Left ventricle myocardium inferior (tissue), 1 donor: Measurements from ENCODE around the gene PLD5. TPM values are rescaled to one million over a fixed set of nuclear protein-coding genes. Genes with fewer than 3 reads are reported as not detected.

ENCODE experiments used
- DNase-seq: peaks from one replicate; pipeline ENCODE4 v3.0.0-alpha.2; 2020
- H3K27ac ChIP-seq: fragments of 200-600 bp; replicated peaks from 2 replicates; pipeline ENCODE4 v1.8.0; 2021
- H3K27me3 ChIP-seq: fragments of 200-600 bp; 2 replicates; pipeline ENCODE4 v1.8.0; 2021; ENCODE audit warnings: low read depth
- H3K36me3 ChIP-seq: fragments of 200-600 bp; 2 replicates; pipeline ENCODE4 v1.8.0; 2021
- H3K4me1 ChIP-seq: fragments of 200-600 bp; 2 replicates; pipeline ENCODE4 v1.8.0; 2021
- H3K4me3 ChIP-seq: fragments of 200-600 bp; 2 replicates; pipeline ENCODE4 v1.8.0; 2021; ENCODE audit warnings: mild to moderate bottlenecking, moderate library complexity
- H3K9me3 ChIP-seq: fragments of 200-600 bp; replicated peaks from 2 replicates; pipeline ENCODE4 v1.8.0; 2021
- CTCF ChIP-seq: fragments of 200-600 bp; IDR thresholded peaks from 2 replicates; pipeline ENCODE4 v1.8.0; 2021; ENCODE audit warnings: antibody characterized with exemption, mild to moderate bottlenecking, borderline replicate concordance
- intact Hi-C: fragments of 100-400 bp; cut with micrococcal nuclease; formaldehyde crosslinking; loops from one replicate; pipeline ENCODE4 v1.11.0; 2022
- total RNA-seq: library from RNA; stranded (reverse); fragmentation: NEBNext Ultra II Directional; extraction: Animal tissue kit (Norgen Biotek cat#: 25700); gene quantifications from one replicate; pipeline ENCODE4 v1.2.1, GENCODE V29; 2021
- donor health status: DM: no; HTN: yes; CAD: no; lungs with severe emphysema.

PLD5 gene
- total RNA-seq, 1 donor from 2014 or later = 0.11 TPM

- Histone ChIP-seq H3K27ac (no peak overlapping the region), H3K9me3 (peaks cover 6% of the 10 kb centered on the region), H3K27me3 (peaks cover 4% of the 10 kb centered on the region), H3K4me1 (peaks cover 5% of the 10 kb centered on the region), H3K4me3 (no peak overlapping the region), H3K36me3 (no peaks in the 10 kb centered on the region)
- TF ChIP-seq CTCF = no peak
- intact Hi-C loops = no loop called here
- no peak for DNase-seq
These were observed 283.8 kb downstream of the PLD5 start for GRCh38 chr1:242240691-242241090.

- no peak for TF ChIP-seq CTCF
- no peak for DNase-seq
- Histone ChIP-seq H3K4me1 (peaks cover 5% of the 10 kb centered on the region), H3K9me3 (peaks cover 6% of the 10 kb centered on the region), H3K27ac (no peak overlapping the region), H3K27me3 (peaks cover 4% of the 10 kb centered on the region), H3K4me3 (no peak overlapping the region), H3K36me3 (no peaks in the 10 kb centered on the region)
- intact Hi-C loops = no loop called here
These were observed 284.4 kb downstream of the PLD5 start for GRCh38 chr1:242240077-242240476.

- intact Hi-C loops = no loop called here
- Histone ChIP-seq H3K4me3 (no peak overlapping the region), H3K4me1 (peaks cover 5% of the 10 kb centered on the region), H3K27ac (no peak overlapping the region), H3K27me3 (peaks cover 4% of the 10 kb centered on the region), H3K36me3 (no peaks in the 10 kb centered on the region), H3K9me3 (peaks cover 6% of the 10 kb centered on the region)
- TF ChIP-seq CTCF = no peak
- DNase-seq = no peak
These were observed 285.1 kb downstream of the PLD5 start for GRCh38 chr1:242239398-242239797.

- no peaks in the 10 kb centered on the region for H3K4me1 ChIP-seq
- intact Hi-C loops = no loop called here
- no peaks in the 10 kb centered on the region for H3K36me3 ChIP-seq
- no peak overlapping the region for H3K4me3 ChIP-seq
- peaks cover 6% of the 10 kb centered on the region for H3K9me3 ChIP-seq
- TF ChIP-seq CTCF = no peak
- peaks cover 8% of the 10 kb centered on the region for H3K27me3 ChIP-seq
- H3K27ac ChIP-seq = no peak overlapping the region
- DNase-seq = no peak
These were observed 287.4 kb downstream of the PLD5 start for GRCh38 chr1:242237051-242237450.

- no peaks in the 10 kb centered on the region for H3K4me1 ChIP-seq
- DNase-seq = no peak
- TF ChIP-seq CTCF = no peak
- peaks cover 21% of the 10 kb centered on the region for H3K27me3 ChIP-seq
- intact Hi-C loops = no loop called here
- H3K9me3 ChIP-seq = no peaks in the 10 kb centered on the region
- H3K27ac ChIP-seq = no peak overlapping the region
- no peaks in the 10 kb centered on the region for H3K36me3 ChIP-seq
- H3K4me3 ChIP-seq = no peak overlapping the region
These were observed 295.5 kb downstream of the PLD5 start for GRCh38 chr1:242228991-242229390.
